SK-N-SH (cell line): ENCODE data around the gene SRRD. TPM values are rescaled to one million over a fixed set of nuclear protein-coding genes. Genes with fewer than 3 reads are reported as not detected.

Experiments used
- CTCF ChIA-PET: fragments of 300-600, 350-600 bp; formaldehyde crosslinking; extraction: SDS; loops from one replicate; lab custom pipeline; 2021; lab: Yijun Ruan, JAX
- POLR2A ChIA-PET: fragments of 350-600 bp; sonication (Branson Sonifier 250); formaldehyde crosslinking; extraction: SDS; loops from one replicate; lab custom pipeline; 2020; ENCODE audit warnings: antibody characterized with exemption, inconsistent platforms; lab: Yijun Ruan, JAX
- DNase-seq: peaks from one replicate; pipeline ENCODE4 v3.0.0; 2012
- H2AFZ ChIP-seq: fragments of 200-600 bp; sonication (generic); 2 replicates; pipeline ENCODE4 v1.8.1; 2016; ENCODE audit warnings: antibody characterized with exemption, mild to moderate bottlenecking, low read depth
- H3F3A ChIP-seq: fragments of 200-600 bp; sonication (generic); replicated peaks from 2 replicates; pipeline ENCODE3; 2016; ENCODE audit warnings: antibody characterized with exemption, mild to moderate bottlenecking; ENCODE audit not compliant: insufficient read depth
- H3K27ac ChIP-seq, 2 experiments: fragments of 200-500 bp in 1 of 2; fragments of 200-600 bp in 1 of 2; sonication (Bioruptor generic) in 1 of 2; sonication (generic), shearing (Covaris generic) in 1 of 2; 2 replicates each; pipeline versions ENCODE4 v1.5.1 to v1.6.1; 2014 to 2016; ENCODE audit warnings: low read depth in 2 of 2, inconsistent platforms in 1 of 2, low read length in 1 of 2, mild to moderate bottlenecking in 1 of 2, mixed read lengths in 1 of 2
- H3K27me3 ChIP-seq: fragments of 200-600 bp; sonication (generic), shearing (Covaris generic); 2 replicates; pipeline ENCODE4 v1.6.1; 2016; ENCODE audit warnings: mixed run types; ENCODE audit not compliant: insufficient read depth
- H3K36me3 ChIP-seq, 2 experiments: fragments of 200-500 bp in 1 of 2; fragments of 200-600 bp in 1 of 2; sonication (Bioruptor generic) in 1 of 2; sonication (generic) in 1 of 2; replicated peaks in 1 of 2; 2 replicates each; pipeline versions ENCODE3 to v1.5.1; 2014 to 2016; ENCODE audit warnings: low read length in 1 of 2, mild to moderate bottlenecking in 1 of 2; ENCODE audit not compliant: insufficient read depth in 2 of 2, control insufficient read depth in 1 of 2
- H3K4me1 ChIP-seq, 2 experiments: fragments of 200-500 bp in 1 of 2; fragments of 200-600 bp in 1 of 2; sonication (Bioruptor generic) in 1 of 2; sonication (generic), shearing (Covaris generic) in 1 of 2; 2 replicates each; pipeline versions ENCODE4 v1.5.1 to v1.6.1; 2014 to 2016; ENCODE audit warnings: low read depth in 1 of 2, low read length in 1 of 2, mixed run types in 1 of 2; ENCODE audit not compliant: insufficient read depth in 2 of 2, control insufficient read depth in 1 of 2
- H3K4me2 ChIP-seq: fragments of 200-600 bp; sonication (generic), shearing (Covaris generic); 2 replicates; pipeline ENCODE4 v1.6.1; 2017; ENCODE audit warnings: mixed run types
- H3K4me3 ChIP-seq, 2 experiments: fragments of 200-500 bp in 1 of 2; fragments of 200-600 bp in 1 of 2; sonication (Bioruptor generic) in 1 of 2; sonication (generic), shearing (Covaris generic) in 1 of 2; 2 replicates each; pipeline versions ENCODE4 v1.5.1 to v1.8.1; 2014 to 2016; ENCODE audit warnings: low read depth in 2 of 2, inconsistent platforms in 1 of 2, low read length in 1 of 2, mild to moderate bottlenecking in 1 of 2, mixed read lengths in 1 of 2, moderate library complexity in 1 of 2
- H3K79me2 ChIP-seq: fragments of 200-600 bp; sonication (generic); 2 replicates; pipeline ENCODE4 v1.8.1; 2017; ENCODE audit warnings: mild to moderate bottlenecking; ENCODE audit not compliant: insufficient read depth
- H3K9ac ChIP-seq: fragments of 200-600 bp; sonication (generic); 2 replicates; pipeline ENCODE4 v1.6.1; 2017; ENCODE audit warnings: mixed run types
- H3K9me2 ChIP-seq: fragments of 200-600 bp; sonication (generic); 2 replicates; pipeline ENCODE4 v1.6.1; 2017; ENCODE audit warnings: mixed run types
- H3K9me3 ChIP-seq: fragments of 200-600 bp; sonication (generic); 2 replicates; pipeline ENCODE4 v1.6.1; 2017; ENCODE audit warnings: mixed run types, mild to moderate bottlenecking, moderate library complexity
- H4K20me1 ChIP-seq: fragments of 200-600 bp; sonication (generic); 2 replicates; pipeline ENCODE4 v1.6.1; 2017; ENCODE audit warnings: mild to moderate bottlenecking, mixed run types; ENCODE audit not compliant: insufficient read depth
- CTCF ChIP-seq: fragments of 200-600 bp; sonication (generic); IDR thresholded peaks from 2 replicates; pipeline ENCODE4 v1.6.1; 2017; ENCODE audit warnings: antibody characterized with exemption, mild to moderate bottlenecking, moderate library complexity
- ELF1 ChIP-seq: IDR thresholded peaks from 2 replicates; pipeline ENCODE4 v1.4.0; 2012
- EP300 ChIP-seq, 2 experiments: IDR thresholded peaks; 2 replicates each; pipeline versions ENCODE4 v1.4.0 to v1.6.1; 2012; ENCODE audit warnings: borderline replicate concordance in 1 of 2, low read depth in 1 of 2, low read length in 1 of 2
- EZH2phosphoT487 ChIP-seq: fragments of 200-600 bp; sonication (generic); IDR thresholded peaks from 2 replicates; pipeline ENCODE4 v1.6.1; 2017; ENCODE audit warnings: low read depth, mixed run types, mild to moderate bottlenecking, antibody characterized with exemption, moderate library complexity, borderline replicate concordance
- FOXM1 ChIP-seq: IDR thresholded peaks from 2 replicates; pipeline ENCODE4 v1.4.0; 2012; ENCODE audit warnings: low read depth, mild to moderate bottlenecking
- GABPA ChIP-seq: IDR thresholded peaks from 2 replicates; pipeline ENCODE4 v1.4.0; 2012; ENCODE audit warnings: low read depth, mild to moderate bottlenecking
- MAX ChIP-seq: IDR thresholded peaks from 2 replicates; pipeline ENCODE4 v1.4.0; 2012; ENCODE audit warnings: low read depth
- MEF2A ChIP-seq: IDR thresholded peaks from 2 replicates; pipeline ENCODE4 v1.4.0; 2012; ENCODE audit warnings: low read depth, borderline replicate concordance
- MXI1 ChIP-seq: IDR thresholded peaks from 2 replicates; pipeline ENCODE4 v1.6.1; 2012; ENCODE audit warnings: mild to moderate bottlenecking, low read depth, low read length, improper control_type of control experiment
- NFIC ChIP-seq: IDR thresholded peaks from 2 replicates; pipeline ENCODE4 v1.4.0; 2012; ENCODE audit warnings: borderline replicate concordance
- NRF1 ChIP-seq: IDR thresholded peaks from 2 replicates; pipeline ENCODE4 v1.6.1; 2012; ENCODE audit warnings: low read depth, mild to moderate bottlenecking, low read length
- PBX3 ChIP-seq: IDR thresholded peaks from 2 replicates; pipeline ENCODE4; 2012
- RAD21 ChIP-seq: IDR thresholded peaks from 2 replicates; pipeline ENCODE4 v1.6.1; 2012; ENCODE audit warnings: mild to moderate bottlenecking, low read length
- RFX5 ChIP-seq: IDR thresholded peaks from 2 replicates; pipeline ENCODE4 v1.6.1; 2012; ENCODE audit warnings: mild to moderate bottlenecking, improper control_type of control experiment, low read length
- SMC3 ChIP-seq: IDR thresholded peaks from 2 replicates; pipeline ENCODE4 v1.6.1; 2012; ENCODE audit warnings: low read depth, low read length, improper control_type of control experiment
- TEAD4 ChIP-seq: IDR thresholded peaks from 2 replicates; pipeline ENCODE4 v1.4.0; 2012; ENCODE audit warnings: mild to moderate bottlenecking, borderline replicate concordance; ENCODE audit not compliant: insufficient read depth
- USF1 ChIP-seq: IDR thresholded peaks from 2 replicates; pipeline ENCODE4 v1.4.0; 2012; ENCODE audit warnings: low read depth, borderline replicate concordance
- ZBTB33 ChIP-seq: IDR thresholded peaks from 2 replicates; pipeline ENCODE4 v1.4.0; 2012; ENCODE audit warnings: low read depth, borderline replicate concordance
- WGBS: methylation state at CpG from one replicate; pipeline ENCODE4 v1.1.6; 2017; ENCODE audit warnings: low lambda C conversion rate; 5-methylcytosine and 5-hydroxymethylcytosine counted together
- polyA plus RNA-seq, 3 experiments: library from polyadenylated mRNA; depleted of rRNA; stranded (reverse); fragments of >200 nt; gene quantifications; 2 replicates each; pipeline ENCODE4 v1.2.3, GENCODE V29; 2012

Gene SRRD
- polyA plus RNA-seq, 1 of the 3 experiments (the other 2 are of a cell fraction): 12.9 TPM

- H3K9me2 ChIP-seq: no peaks in the 10 kb centered on the region
- H3K27me3 ChIP-seq: no peaks in the 10 kb centered on the region
- H3K27ac ChIP-seq: no peak overlapping the region
- H3K4me1 ChIP-seq: peaks cover 0 to 2% of the 10 kb centered on the region in 2 experiments; a peak in 2 of 4 replicates
- H3K9ac ChIP-seq: no peak overlapping the region
- ChIA-PET CTCF (interaction anchor here (0.6 to 6.2 kb wide), 36 partner anchors 8 to 687 kb away, joined by 3 to 99 read pairs (median 7); partner anchors contain the start of genes HPS4 and SRRD), POLR2A (no interaction called here)
- H4K20me1 ChIP-seq: peaks cover 5% of the 10 kb centered on the region
- 90% methylated on average over 6 of the region's 6 CpGs for WGBS
- no peaks in the 10 kb centered on the region for H3K9me3 ChIP-seq
- H3K36me3 ChIP-seq: peaks cover 12 to 65% of the 10 kb centered on the region in 2 experiments
- peaks cover 3% of the 10 kb centered on the region for H3F3A ChIP-seq
- no peak overlapping the region for H3K4me3 ChIP-seq
- no peak for TF ChIP-seq NFIC
- no peak for TF ChIP-seq GABPA
- no peak for TF ChIP-seq ELF1
- TF ChIP-seq CTCF: no peak
- no peak for TF ChIP-seq RFX5
- no peak for TF ChIP-seq MEF2A
- TF ChIP-seq MXI1: no peak
- no peak for TF ChIP-seq FOXM1
- H3K4me2 ChIP-seq: no peak overlapping the region
- H3K79me2 ChIP-seq: peaks cover 8% of the 10 kb centered on the region
- DNase-seq: no peak
- H2AFZ ChIP-seq: no peak overlapping the region
Measured at GRCh38 chr22:26460202-26460601, 23.5 kb upstream of the SRRD start.

- peaks cover 3% of the 10 kb centered on the region for H3F3A ChIP-seq
- ChIA-PET POLR2A (no interaction called here), CTCF (interaction anchor here (0.6 to 6.2 kb wide), 49 partner anchors 8 to 687 kb away, joined by 3 to 99 read pairs (median 7); partner anchors contain the start of genes HPS4 and SRRD)
- H3K9me3 ChIP-seq: no peaks in the 10 kb centered on the region
- peak; percentile 84 for DNase-seq
- H3K4me1 ChIP-seq: peaks cover 0 to 2% of the 10 kb centered on the region in 2 experiments; a peak in 2 of 4 replicates
- H3K79me2 ChIP-seq: peaks cover 8% of the 10 kb centered on the region
- no peak overlapping the region for H3K27ac ChIP-seq
- no peak overlapping the region for H2AFZ ChIP-seq
- H3K9ac ChIP-seq: no peak overlapping the region
- no peak overlapping the region for H3K4me2 ChIP-seq
- no peak overlapping the region; a peak in 1 of 4 replicates for H3K4me3 ChIP-seq
- H3K9me2 ChIP-seq: no peaks in the 10 kb centered on the region
- peaks cover 14 to 74% of the 10 kb centered on the region in 2 experiments for H3K36me3 ChIP-seq
- 33% methylated on average over 3 of the region's 3 CpGs for WGBS
- H3K27me3 ChIP-seq: no peaks in the 10 kb centered on the region
- H4K20me1 ChIP-seq: peaks cover 5% of the 10 kb centered on the region
- TF ChIP-seq PBX3 (no peak), EZH2phosphoT487 (no peak), ZBTB33 (no peak), EP300 (IDR thresholded peaks at IDR 0.05; ENCODE audit: borderline replicate concordance in 1 of 2, low read depth in 1 of 2, low read length in 1 of 2) (no peak), NRF1 (no peak), TEAD4 (no peak), SMC3 (peak; percentile 90), USF1 (no peak), RAD21 (peak; percentile 80), CTCF (peak; percentile 93), MAX (no peak)
Measured at GRCh38 chr22:26461188-26461810, 22.4 kb upstream of the SRRD start.
